ENCODE measurements around the gene NXN. TPM values are rescaled to one million over a fixed set of nuclear protein-coding genes. Genes with fewer than 3 reads are reported as not detected.

Gene NXN
- total RNA-seq, 4 donors from 2014 or later, result 10.6 to 222 (median 13.8) TPM

- DNase-seq, result no peak
- intact Hi-C loops (cut with DNase I; ENCODE audit: low total_unique reads) (no loop called here), in situ Hi-C loops (cut with MboI; ENCODE audit: low pct_ligation_motif_present in 1 of 4, low pct_unique_long_range_greater_than_20kb in 1 of 4, low sequenced_read_pairs in 3 of 4) (no loop called here)
- no peaks in the 10 kb centered on the region for H3K36me3 ChIP-seq
- TF ChIP-seq EP300 (IDR thresholded peaks at IDR 0.05; ENCODE audit: low read depth), result no peak
- 85 to 100% methylated on average over 3 to 37 of the region's 37 CpGs for WGBS, 2 donors (ENCODE audit: low coverage in 1 of 2)
- H3K27me3 ChIP-seq, result no peaks in the 10 kb centered on the region
- H3K9me3 ChIP-seq, result no peaks in the 10 kb centered on the region
- no peak overlapping the region for H3K27ac ChIP-seq
- H3K4me3 ChIP-seq, result no peak overlapping the region
- H3K4me1 ChIP-seq, result no peaks in the 10 kb centered on the region
Measured at GRCh38 chr17:802901-803881, 176.4 kb downstream of the NXN start.

GRCh38 chr17:802481-802880, 177.1 kb downstream of the NXN start:
- Histone ChIP-seq H3K4me1 (no peaks in the 10 kb centered on the region), H3K9me3 (no peaks in the 10 kb centered on the region), H3K4me3 (no peak overlapping the region), H3K36me3 (no peaks in the 10 kb centered on the region), H3K27me3 (no peaks in the 10 kb centered on the region), H3K27ac (no peak overlapping the region)
- intact Hi-C loops (cut with DNase I; ENCODE audit: low total_unique reads), result no loop called here
- in situ Hi-C loops (cut with MboI; ENCODE audit: low pct_ligation_motif_present in 1 of 4, low pct_unique_long_range_greater_than_20kb in 1 of 4, low sequenced_read_pairs in 3 of 4), result no loop called here
- 79% methylated on average over 5 of the region's 14 CpGs; no CpG with 5 or more reads in 1 of the 2 donors for WGBS, 2 donors (ENCODE audit: low coverage in 1 of 2)
- no peak for DNase-seq
- TF ChIP-seq EP300 (IDR thresholded peaks at IDR 0.05; ENCODE audit: low read depth) (no peak), CTCF (IDR thresholded peaks at IDR 0.05) (no peak), POLR2A (IDR thresholded peaks at IDR 0.05) (no peak), POLR2AphosphoS5 (IDR thresholded peaks at IDR 0.05) (no peak)

GRCh38 chr17:801660-802059, 177.9 kb downstream of the NXN start:
- Histone ChIP-seq H3K36me3 (no peaks in the 10 kb centered on the region), H3K9me3 (no peaks in the 10 kb centered on the region), H3K27me3 (no peaks in the 10 kb centered on the region), H3K4me3 (no peak overlapping the region), H3K4me1 (no peaks in the 10 kb centered on the region), H3K27ac (no peak overlapping the region)
- in situ Hi-C loops (cut with MboI; ENCODE audit: low pct_ligation_motif_present in 1 of 4, low pct_unique_long_range_greater_than_20kb in 1 of 4, low sequenced_read_pairs in 3 of 4) (no loop called here), intact Hi-C loops (cut with DNase I; ENCODE audit: low total_unique reads) (no loop called here)
- TF ChIP-seq CTCF (IDR thresholded peaks at IDR 0.05), result no peak
- no peak for TF ChIP-seq POLR2A (IDR thresholded peaks at IDR 0.05)
- no peak for TF ChIP-seq POLR2AphosphoS5 (IDR thresholded peaks at IDR 0.05)
- no peak for TF ChIP-seq EP300 (IDR thresholded peaks at IDR 0.05; ENCODE audit: low read depth)
- WGBS, 2 donors (ENCODE audit: low coverage in 1 of 2), result 59% methylated on average over 6 of the region's 6 CpGs; no CpG with 5 or more reads in 1 of the 2 donors
- no peak for DNase-seq

- Histone ChIP-seq H3K36me3 (no peaks in the 10 kb centered on the region), H3K4me1 (no peaks in the 10 kb centered on the region), H3K27me3 (no peaks in the 10 kb centered on the region), H3K4me3 (no peak overlapping the region), H3K27ac (no peak overlapping the region), H3K9me3 (no peaks in the 10 kb centered on the region)
- no peak for TF ChIP-seq POLR2A (IDR thresholded peaks at IDR 0.05)
- no peak for TF ChIP-seq CTCF (IDR thresholded peaks at IDR 0.05)
- no peak for TF ChIP-seq EP300 (IDR thresholded peaks at IDR 0.05; ENCODE audit: low read depth)
- no peak for TF ChIP-seq POLR2AphosphoS5 (IDR thresholded peaks at IDR 0.05)
- WGBS, 2 donors (ENCODE audit: low coverage in 1 of 2), result 79 to 82% methylated on average over 8 to 39 of the region's 39 CpGs
- in situ Hi-C loops (cut with MboI; ENCODE audit: low pct_ligation_motif_present in 1 of 4, low pct_unique_long_range_greater_than_20kb in 1 of 4, low sequenced_read_pairs in 3 of 4) (no loop called here), intact Hi-C loops (cut with DNase I; ENCODE audit: low total_unique reads) (no loop called here)
- no peak for DNase-seq
Measured at GRCh38 chr17:800446-801242, 178.9 kb downstream of the NXN start.

All from transverse colon (tissue), 4 donors.